ENCODE results near the gene NFATC2.
"Not testable (repeated sequence)": the region's sequence is repeated elsewhere in the genome, so short reads cannot be mapped to it uniquely, and the experiment has no call there.

Gene NFATC2

GRCh38 chr20:51567622-51568021 lies 25.1 kb upstream of the NFATC2 start:
- FAIRE-seq = no peak

- FAIRE-seq = no peak
Observed at GRCh38 chr20:51566594-51566993, 24.1 kb upstream of the NFATC2 start.

- no peak for FAIRE-seq
Observed at GRCh38 chr20:51565298-51566144, 23.0 kb upstream of the NFATC2 start.

GRCh38 chr20:51563486-51564332 lies 21.2 kb upstream of the NFATC2 start:
- no peak for FAIRE-seq

GRCh38 chr20:51563174-51563485 lies 20.6 kb upstream of the NFATC2 start:
- no peak for FAIRE-seq

- no peak for FAIRE-seq
Observed at GRCh38 chr20:51562332-51563173, 20.0 kb upstream of the NFATC2 start.

- no peak for FAIRE-seq
Observed at GRCh38 chr20:51562027-51562331, 19.5 kb upstream of the NFATC2 start.

GRCh38 chr20:51560550-51561307 lies 18.2 kb upstream of the NFATC2 start:
- no peak for FAIRE-seq

GRCh38 chr20:51560042-51560441 lies 17.5 kb upstream of the NFATC2 start:
- no peak for FAIRE-seq

- FAIRE-seq = no peak
Observed at GRCh38 chr20:51554538-51555165, 12.1 kb upstream of the NFATC2 start.

- FAIRE-seq = no peak
Observed at GRCh38 chr20:51553897-51554486, 11.5 kb upstream of the NFATC2 start.

- no peak for FAIRE-seq
Observed at GRCh38 chr20:51551186-51551585, 8.7 kb upstream of the NFATC2 start.

GRCh38 chr20:51549474-51549873 lies 7.0 kb upstream of the NFATC2 start:
- FAIRE-seq = no peak

GRCh38 chr20:51547951-51548350 lies 5.4 kb upstream of the NFATC2 start:
- FAIRE-seq = no peak

- no peak for FAIRE-seq
Observed at GRCh38 chr20:51545515-51545914, 3.0 kb upstream of the NFATC2 start.

GRCh38 chr20:51543422-51543788 lies 886 bp upstream of the NFATC2 start:
- FAIRE-seq = no peak

- no peak for FAIRE-seq
Observed at GRCh38 chr20:51542033-51542570, 417 bp downstream of the NFATC2 start.

- no peak for FAIRE-seq
Observed at GRCh38 chr20:51541189-51542032, 1.1 kb downstream of the NFATC2 start.

GRCh38 chr20:51540580-51540979 lies 1.9 kb downstream of the NFATC2 start:
- no peak for FAIRE-seq

- not testable (repeated sequence) for FAIRE-seq
Observed at GRCh38 chr20:51540074-51540473, 2.4 kb downstream of the NFATC2 start.
